ENCODE measurements around the gene PRR15L. TPM values are rescaled to one million over a fixed set of nuclear protein-coding genes. Genes with fewer than 3 reads are reported as not detected.

The PRR15L gene
- total RNA-seq, 1 donor from 2014 or later: not detected

- no peak for DNase-seq (ENCODE audit: low spot score)
Measured at GRCh38 chr17:47961406-47961805, 3.7 kb upstream of the PRR15L start.

- DNase-seq (ENCODE audit: low spot score): no peak
Measured at GRCh38 chr17:47959825-47960655, 2.4 kb upstream of the PRR15L start.

GRCh38 chr17:47956791-47957590, 692 bp downstream of the PRR15L start:
- DNase-seq (ENCODE audit: low spot score): no peak

- DNase-seq (ENCODE audit: low spot score): no peak
Measured at GRCh38 chr17:47955497-47956461, 1.9 kb downstream of the PRR15L start.

GRCh38 chr17:47953909-47954308, 3.8 kb downstream of the PRR15L start:
- no peak for DNase-seq (ENCODE audit: low spot score)

GRCh38 chr17:47952171-47953021, 5.3 kb downstream of the PRR15L start:
- no peak for DNase-seq (ENCODE audit: low spot score)

- no peak for DNase-seq (ENCODE audit: low spot score)
Measured at GRCh38 chr17:47950448-47950847, 7.2 kb downstream of the PRR15L start.

- DNase-seq (ENCODE audit: low spot score): no peak
Measured at GRCh38 chr17:47949946-47950345, 7.7 kb downstream of the PRR15L start.

- peak; percentile 87 for DNase-seq (ENCODE audit: low spot score)
Measured at GRCh38 chr17:47949197-47949759, 8.4 kb downstream of the PRR15L start.

- no peak for DNase-seq (ENCODE audit: low spot score)
Measured at GRCh38 chr17:47948706-47949196, 8.9 kb downstream of the PRR15L start.

GRCh38 chr17:47946929-47947397, 10.7 kb downstream of the PRR15L start:
- DNase-seq (ENCODE audit: low spot score): peak; percentile 53

- no peak for DNase-seq (ENCODE audit: low spot score)
Measured at GRCh38 chr17:47946516-47946915, 11.2 kb downstream of the PRR15L start.

- DNase-seq (ENCODE audit: low spot score): no peak
Measured at GRCh38 chr17:47945529-47946508, 11.9 kb downstream of the PRR15L start.

GRCh38 chr17:47945080-47945479, 12.6 kb downstream of the PRR15L start:
- DNase-seq (ENCODE audit: low spot score): no peak

- DNase-seq (ENCODE audit: low spot score): no peak
Measured at GRCh38 chr17:47942568-47942967, 15.1 kb downstream of the PRR15L start.

GRCh38 chr17:47942096-47942510, 15.6 kb downstream of the PRR15L start:
- no peak for DNase-seq (ENCODE audit: low spot score)

GRCh38 chr17:47941246-47942095, 16.2 kb downstream of the PRR15L start, which contains the start of gene PNPO:
Gene PNPO, plus strand, starts transcription at chr17:47941571. Its CDS starts 105 bp downstream, at chr17:47941676.
- peak; percentile 99 for DNase-seq (ENCODE audit: low spot score)

GRCh38 chr17:47937941-47938340, 19.7 kb downstream of the PRR15L start:
- peak; percentile 31 for DNase-seq (ENCODE audit: low spot score)

Data from umbilical cord (tissue), 2 donors.